Tibial artery (tissue), 4 donors: ENCODE measurements around the gene NPHS1.
A peak's percentile ranks its signal among the peaks of the same experiment; 100 is the strongest.

Source experiments
- DNase-seq, 2 donors: peaks; one replicate each; pipeline ENCODE4 v3.0.0-alpha.2; 2019
- H3K27ac ChIP-seq, 2 donors: fragments of 200-600 bp; sonication (generic) in 1 of 2; 1 replicate in 1 of 2; 2 replicates in 1 of 2; pipeline ENCODE4 v1.5.1; 2018 to 2019; ENCODE audit warnings: mild to moderate bottlenecking in 1 of 2
- H3K27me3 ChIP-seq, 2 donors: fragments of 200-600 bp; sonication (generic) in 1 of 2; one replicate each; pipeline versions ENCODE4 v1.5.1 to v1.6.0; 2016 to 2019
- H3K36me3 ChIP-seq, 3 donors: fragments of 200-600 bp; sonication (generic) in 2 of 3; one replicate each; pipeline ENCODE4 v1.5.1; 2016 to 2019; ENCODE audit warnings: mild to moderate bottlenecking in 2 of 3
- H3K4me1 ChIP-seq, 4 donors: fragments of 200-600 bp; sonication (generic) in 2 of 4; 1 replicate in 3 of 4; 2 replicates in 1 of 4; pipeline ENCODE4 v1.5.1; 2016 to 2019
- H3K4me3 ChIP-seq, 2 donors: fragments of 200-600 bp; sonication (generic) in 1 of 2; 1 replicate in 1 of 2; 2 replicates in 1 of 2; pipeline ENCODE4 v1.5.1; 2018 to 2019; ENCODE audit warnings: mild to moderate bottlenecking in 2 of 2
- H3K9me3 ChIP-seq, 3 donors: fragments of 200-600 bp; sonication (generic) in 1 of 3; one replicate each; pipeline ENCODE4 v1.5.1; 2016 to 2019
- CTCF ChIP-seq, 2 experiments: fragments of 200-600 bp in 1 of 2; fragments of 450-650 bp in 1 of 2; IDR thresholded peaks; one replicate each; pipeline ENCODE4 v1.5.1; 2017 to 2019; ENCODE audit warnings: antibody characterized with exemption in 2 of 2, mild to moderate bottlenecking in 1 of 2, moderate library complexity in 1 of 2
- intact Hi-C: fragments of 100-400 bp; cut with DNase I; formaldehyde crosslinking; loops from one replicate; pipeline ENCODE4 v1.15.0; 2023; ENCODE audit warnings: low total_unique reads

NPHS1 gene

GRCh38 chr19:35852029-35852780 lies at the start of gene NPHS1:
NPHS1 (minus strand) TSS chr19:35852504; CDS start chr19:35851837, 667 bp downstream.
- no peak within 1 kb of the TSS for H3K27ac ChIP-seq
- H3K4me1 ChIP-seq: peaks cover 0 to 15% (median 12%) of the 10 kb centered on the region in 4 donors
- no peak within 1 kb of the TSS for H3K4me3 ChIP-seq
- H3K36me3 ChIP-seq: no peaks in the 10 kb centered on the region
- no peak for DNase-seq
- intact Hi-C loops: no loop called here
- H3K27me3 ChIP-seq: peaks cover 9 to 93% of the 10 kb centered on the region in 2 donors
- H3K9me3 ChIP-seq: no peaks in the 10 kb centered on the region
- TF ChIP-seq CTCF (IDR thresholded peaks at IDR 0.05): no peak

- TF ChIP-seq CTCF (IDR thresholded peaks at IDR 0.05): no peak
- H3K27me3 ChIP-seq: no peaks in the 10 kb centered on the region
- H3K27ac ChIP-seq: peak overlapping the region in 1 of 2 donors; percentile 72
- peaks cover 0 to 27% (median 13%) of the 10 kb centered on the region in 4 donors for H3K4me1 ChIP-seq
- H3K4me3 ChIP-seq: peak overlapping the region; percentile 60 to 85
- peaks cover 0 to 10% (median 8%) of the 10 kb centered on the region in 3 donors for H3K36me3 ChIP-seq
- no peaks in the 10 kb centered on the region for H3K9me3 ChIP-seq
- intact Hi-C loops: no loop called here
- no peak for DNase-seq
Observed at GRCh38 chr19:35901055-35901644, 48.8 kb upstream of the NPHS1 start.

GRCh38 chr19:35899547-35900214 lies 47.4 kb upstream of the NPHS1 start:
- H3K9me3 ChIP-seq: no peaks in the 10 kb centered on the region
- intact Hi-C loops: no loop called here
- peak; percentile 68 to 86 for DNase-seq
- no peaks in the 10 kb centered on the region for H3K27me3 ChIP-seq
- H3K4me1 ChIP-seq: peaks cover 0 to 27% (median 13%) of the 10 kb centered on the region in 4 donors
- peak overlapping the region; percentile 72 to 74 for H3K27ac ChIP-seq
- peak overlapping the region; percentile 60 to 85 for H3K4me3 ChIP-seq
- no peak for TF ChIP-seq CTCF (IDR thresholded peaks at IDR 0.05)
- H3K36me3 ChIP-seq: peaks cover 0 to 25% (median 21%) of the 10 kb centered on the region in 3 donors

- Histone ChIP-seq H3K36me3 (peaks cover 0 to 37% (median 34%) of the 10 kb centered on the region in 3 donors), H3K9me3 (no peaks in the 10 kb centered on the region), H3K27me3 (no peaks in the 10 kb centered on the region), H3K4me3 (peak overlapping the region; percentile 60 to 85), H3K27ac (peak overlapping the region; percentile 72 to 74), H3K4me1 (peaks cover 0 to 23% (median 13%) of the 10 kb centered on the region in 4 donors)
- no peak for TF ChIP-seq CTCF (IDR thresholded peaks at IDR 0.05)
- intact Hi-C loops: no loop called here
- no peak for DNase-seq
Observed at GRCh38 chr19:35898499-35898809, 46.1 kb upstream of the NPHS1 start.

- peak overlapping the region in 1 of 2 donors; percentile 72 for H3K27ac ChIP-seq
- TF ChIP-seq CTCF (IDR thresholded peaks at IDR 0.05): no peak
- no peaks in the 10 kb centered on the region for H3K27me3 ChIP-seq
- H3K4me1 ChIP-seq: peaks cover 0 to 20% (median 13%) of the 10 kb centered on the region in 4 donors
- no peaks in the 10 kb centered on the region for H3K9me3 ChIP-seq
- H3K4me3 ChIP-seq: peak overlapping the region; percentile 60 to 85
- peaks cover 0 to 43% (median 36%) of the 10 kb centered on the region in 3 donors for H3K36me3 ChIP-seq
- no peak for DNase-seq
- intact Hi-C loops: no loop called here
Observed at GRCh38 chr19:35897706-35898451, 45.6 kb upstream of the NPHS1 start.
